Measurements from ENCODE around the gene HSCB.

DNA sequence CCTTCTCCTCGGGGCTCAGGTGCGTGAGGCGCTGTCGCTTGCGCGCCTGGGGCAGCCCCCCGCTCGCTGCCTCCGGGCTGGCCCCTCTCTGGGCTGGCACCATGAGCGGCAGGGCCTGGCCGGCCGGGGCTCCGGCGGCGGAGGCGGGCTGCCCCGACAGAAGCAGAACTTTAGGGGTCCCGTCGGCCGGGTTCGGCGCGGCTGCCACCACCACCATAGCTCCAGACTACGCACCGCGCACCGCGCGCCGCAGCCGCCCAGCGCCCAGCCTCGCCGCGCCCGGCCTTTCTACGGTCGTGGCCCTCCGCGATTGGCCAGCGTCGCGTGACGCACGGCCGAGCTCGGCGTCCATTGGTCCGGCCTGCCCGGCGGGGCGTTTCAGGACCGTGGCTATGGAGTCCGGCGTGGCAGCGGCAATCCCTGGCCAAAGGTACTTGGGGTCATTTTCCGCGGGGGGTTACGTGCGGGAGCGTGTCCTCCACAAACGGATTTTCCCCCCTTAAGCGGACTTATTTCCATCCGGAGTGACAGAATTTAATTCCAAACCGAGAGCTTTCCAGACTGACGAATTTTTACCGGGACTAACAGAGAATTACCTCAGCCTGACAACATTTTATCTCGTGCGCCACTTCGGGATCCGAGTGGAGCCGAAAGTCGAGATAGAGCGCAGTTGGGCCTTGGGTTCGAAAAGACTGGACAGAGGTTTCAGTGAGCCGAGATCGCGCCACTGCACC, 58.6 kb downstream of the HSCB start, which contains the start of gene XBP1:
- peak; percentile 41; the same call in 1 of the 2 replicates for TF ChIP-seq ESRRA (CRISPR knock-in tag; IDR thresholded peaks at IDR 0.05; ENCODE audit: borderline replicate concordance)
- TF ChIP-seq, protein P1, sequence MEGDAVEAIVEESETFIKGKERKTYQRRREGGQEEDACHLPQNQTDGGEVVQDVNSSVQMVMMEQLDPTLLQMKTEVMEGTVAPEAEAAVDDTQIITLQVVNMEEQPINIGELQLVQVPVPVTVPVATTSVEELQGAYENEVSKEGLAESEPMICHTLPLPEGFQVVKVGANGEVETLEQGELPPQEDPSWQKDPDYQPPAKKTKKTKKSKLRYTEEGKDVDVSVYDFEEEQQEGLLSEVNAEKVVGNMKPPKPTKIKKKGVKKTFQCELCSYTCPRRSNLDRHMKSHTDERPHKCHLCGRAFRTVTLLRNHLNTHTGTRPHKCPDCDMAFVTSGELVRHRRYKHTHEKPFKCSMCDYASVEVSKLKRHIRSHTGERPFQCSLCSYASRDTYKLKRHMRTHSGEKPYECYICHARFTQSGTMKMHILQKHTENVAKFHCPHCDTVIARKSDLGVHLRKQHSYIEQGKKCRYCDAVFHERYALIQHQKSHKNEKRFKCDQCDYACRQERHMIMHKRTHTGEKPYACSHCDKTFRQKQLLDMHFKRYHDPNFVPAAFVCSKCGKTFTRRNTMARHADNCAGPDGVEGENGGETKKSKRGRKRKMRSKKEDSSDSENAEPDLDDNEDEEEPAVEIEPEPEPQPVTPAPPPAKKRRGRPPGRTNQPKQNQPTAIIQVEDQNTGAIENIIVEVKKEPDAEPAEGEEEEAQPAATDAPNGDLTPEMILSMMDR (IDR thresholded peaks at IDR 0.05) = no peak
- no peak for TF ChIP-seq FOXJ3 (CRISPR knock-in tag; IDR thresholded peaks at IDR 0.05; ENCODE audit: borderline replicate concordance)
- TF ChIP-seq ELF4 (CRISPR knock-in tag; IDR thresholded peaks at IDR 0.05; ENCODE audit: low read depth) = no peak; the same call in 1 of the 2 replicates
- TF ChIP-seq, protein P2, sequence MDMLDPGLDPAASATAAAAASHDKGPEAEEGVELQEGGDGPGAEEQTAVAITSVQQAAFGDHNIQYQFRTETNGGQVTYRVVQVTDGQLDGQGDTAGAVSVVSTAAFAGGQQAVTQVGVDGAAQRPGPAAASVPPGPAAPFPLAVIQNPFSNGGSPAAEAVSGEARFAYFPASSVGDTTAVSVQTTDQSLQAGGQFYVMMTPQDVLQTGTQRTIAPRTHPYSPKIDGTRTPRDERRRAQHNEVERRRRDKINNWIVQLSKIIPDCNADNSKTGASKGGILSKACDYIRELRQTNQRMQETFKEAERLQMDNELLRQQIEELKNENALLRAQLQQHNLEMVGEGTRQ (CRISPR knock-in tag; IDR thresholded peaks at IDR 0.05) = peak; percentile 78
- peak; percentile 82 for TF ChIP-seq NFYB (CRISPR knock-in tag; conservative IDR thresholded peaks at IDR 0.05; ENCODE audit: low read depth)
- TF ChIP-seq, protein P3, sequence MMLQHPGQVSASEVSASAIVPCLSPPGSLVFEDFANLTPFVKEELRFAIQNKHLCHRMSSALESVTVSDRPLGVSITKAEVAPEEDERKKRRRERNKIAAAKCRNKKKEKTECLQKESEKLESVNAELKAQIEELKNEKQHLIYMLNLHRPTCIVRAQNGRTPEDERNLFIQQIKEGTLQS (CRISPR knock-in tag; conservative IDR thresholded peaks at IDR 0.05) = no peak
- TF ChIP-seq, protein P4, sequence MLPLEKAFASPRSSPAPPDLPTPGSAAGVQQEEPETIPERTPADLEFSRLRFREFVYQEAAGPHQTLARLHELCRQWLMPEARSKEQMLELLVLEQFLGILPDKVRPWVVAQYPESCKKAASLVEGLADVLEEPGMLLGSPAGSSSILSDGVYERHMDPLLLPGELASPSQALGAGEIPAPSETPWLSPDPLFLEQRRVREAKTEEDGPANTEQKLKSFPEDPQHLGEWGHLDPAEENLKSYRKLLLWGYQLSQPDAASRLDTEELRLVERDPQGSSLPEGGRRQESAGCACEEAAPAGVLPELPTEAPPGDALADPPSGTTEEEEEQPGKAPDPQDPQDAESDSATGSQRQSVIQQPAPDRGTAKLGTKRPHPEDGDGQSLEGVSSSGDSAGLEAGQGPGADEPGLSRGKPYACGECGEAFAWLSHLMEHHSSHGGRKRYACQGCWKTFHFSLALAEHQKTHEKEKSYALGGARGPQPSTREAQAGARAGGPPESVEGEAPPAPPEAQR (CRISPR knock-in tag; IDR thresholded peaks at IDR 0.05) = no peak
- no peak for TF ChIP-seq ZNF219 (CRISPR knock-in tag; IDR thresholded peaks at IDR 0.05; ENCODE audit: borderline replicate concordance)
- TF ChIP-seq CREB1 (CRISPR knock-in tag; IDR thresholded peaks at IDR 0.05) = no peak
- TF ChIP-seq, protein P5, sequence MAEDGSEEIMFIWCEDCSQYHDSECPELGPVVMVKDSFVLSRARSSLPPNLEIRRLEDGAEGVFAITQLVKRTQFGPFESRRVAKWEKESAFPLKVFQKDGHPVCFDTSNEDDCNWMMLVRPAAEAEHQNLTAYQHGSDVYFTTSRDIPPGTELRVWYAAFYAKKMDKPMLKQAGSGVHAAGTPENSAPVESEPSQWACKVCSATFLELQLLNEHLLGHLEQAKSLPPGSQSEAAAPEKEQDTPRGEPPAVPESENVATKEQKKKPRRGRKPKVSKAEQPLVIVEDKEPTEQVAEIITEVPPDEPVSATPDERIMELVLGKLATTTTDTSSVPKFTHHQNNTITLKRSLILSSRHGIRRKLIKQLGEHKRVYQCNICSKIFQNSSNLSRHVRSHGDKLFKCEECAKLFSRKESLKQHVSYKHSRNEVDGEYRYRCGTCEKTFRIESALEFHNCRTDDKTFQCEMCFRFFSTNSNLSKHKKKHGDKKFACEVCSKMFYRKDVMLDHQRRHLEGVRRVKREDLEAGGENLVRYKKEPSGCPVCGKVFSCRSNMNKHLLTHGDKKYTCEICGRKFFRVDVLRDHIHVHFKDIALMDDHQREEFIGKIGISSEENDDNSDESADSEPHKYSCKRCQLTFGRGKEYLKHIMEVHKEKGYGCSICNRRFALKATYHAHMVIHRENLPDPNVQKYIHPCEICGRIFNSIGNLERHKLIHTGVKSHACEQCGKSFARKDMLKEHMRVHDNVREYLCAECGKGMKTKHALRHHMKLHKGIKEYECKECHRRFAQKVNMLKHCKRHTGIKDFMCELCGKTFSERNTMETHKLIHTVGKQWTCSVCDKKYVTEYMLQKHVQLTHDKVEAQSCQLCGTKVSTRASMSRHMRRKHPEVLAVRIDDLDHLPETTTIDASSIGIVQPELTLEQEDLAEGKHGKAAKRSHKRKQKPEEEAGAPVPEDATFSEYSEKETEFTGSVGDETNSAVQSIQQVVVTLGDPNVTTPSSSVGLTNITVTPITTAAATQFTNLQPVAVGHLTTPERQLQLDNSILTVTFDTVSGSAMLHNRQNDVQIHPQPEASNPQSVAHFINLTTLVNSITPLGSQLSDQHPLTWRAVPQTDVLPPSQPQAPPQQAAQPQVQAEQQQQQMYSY (CRISPR knock-in tag; IDR thresholded peaks at IDR 0.05) = 0 out of 2 replicates have a peak, but pooled peaks have one; percentile 29
